Neural progenitor cell (in vitro differentiated cells): ENCODE measurements around the gene GLG1. TPM values are rescaled to one million over a fixed set of nuclear protein-coding genes. Genes with fewer than 3 reads are reported as not detected.

Experiments
- DNase-seq: peaks from one replicate; pipeline ENCODE4 v3.0.0-alpha.2; 2016; ENCODE audit warnings: low spot score
- H2AFZ ChIP-seq: fragments of 200-600 bp; sonication (generic); replicated peaks from 2 replicates; pipeline ENCODE4 v1.6.1; 2016; ENCODE audit warnings: antibody characterized with exemption
- H3F3A ChIP-seq: fragments of 200-600 bp; sonication (generic); 2 replicates; pipeline ENCODE4 v1.6.1; 2016; ENCODE audit warnings: antibody characterized with exemption, low read depth
- H3K27ac ChIP-seq: fragments of 200-600 bp; sonication (generic); 2 replicates; pipeline ENCODE4 v1.5.1; 2016; ENCODE audit warnings: mild to moderate bottlenecking
- H3K27me3 ChIP-seq: fragments of 200-600 bp; sonication (generic); 2 replicates; pipeline ENCODE4 v1.6.1; 2016; ENCODE audit warnings: mild to moderate bottlenecking, moderate library complexity
- H3K36me3 ChIP-seq: fragments of 200-600 bp; sonication (generic); 2 replicates; pipeline ENCODE4 v1.5.1; 2016
- H3K4me1 ChIP-seq: fragments of 200-600 bp; sonication (generic); 2 replicates; pipeline ENCODE4 v1.6.1; 2016; ENCODE audit warnings: mixed run types
- H3K4me2 ChIP-seq: fragments of 200-600 bp; sonication (generic); 2 replicates; pipeline ENCODE4 v1.6.1; 2016
- H3K4me3 ChIP-seq: fragments of 200-600 bp; sonication (generic); 2 replicates; pipeline ENCODE4 v1.5.1; 2016
- H3K79me2 ChIP-seq: fragments of 200-600 bp; sonication (generic); 2 replicates; pipeline ENCODE4 v1.6.1; 2016; ENCODE audit warnings: low read depth
- H3K9ac ChIP-seq: fragments of 200-600 bp; sonication (generic); 2 replicates; pipeline ENCODE4 v1.6.1; 2016
- H3K9me3 ChIP-seq: fragments of 200-600 bp; sonication (generic); 2 replicates; pipeline ENCODE4 v1.5.1; 2016; ENCODE audit warnings: low read depth
- H4K20me1 ChIP-seq: fragments of 200-600 bp; sonication (generic); 2 replicates; pipeline ENCODE4 v1.6.1; 2016; ENCODE audit warnings: low read depth
- H3K27ac Mint-ChIP-seq: 3 replicates; pipeline ENCODE4 v1.8.0; 2021; ENCODE audit warnings: mixed read lengths
- H3K27me3 Mint-ChIP-seq: 2 replicates; pipeline ENCODE4 v1.8.0; 2022; ENCODE audit warnings: low read depth, mild to moderate bottlenecking, inconsistent platforms, moderate library complexity, mixed read lengths; ENCODE audit not compliant: insufficient read depth
- H3K36me3 Mint-ChIP-seq: 3 replicates; pipeline ENCODE4 v1.8.0; 2021; ENCODE audit warnings: mixed read lengths
- H3K4me1 Mint-ChIP-seq: 3 replicates; pipeline ENCODE4 v1.8.0; 2021; ENCODE audit warnings: mixed read lengths
- H3K4me3 Mint-ChIP-seq: 3 replicates; pipeline ENCODE4 v1.8.0; 2021; ENCODE audit warnings: mild to moderate bottlenecking, moderate library complexity, mixed read lengths
- H3K9me3 Mint-ChIP-seq: 3 replicates; pipeline ENCODE4 v1.8.0; 2020; ENCODE audit warnings: mixed read lengths
- CTCF ChIP-seq: fragments of 200-600 bp; sonication (generic); IDR thresholded peaks from 2 replicates; pipeline ENCODE4 v1.5.1; 2017; ENCODE audit warnings: antibody characterized with exemption, mild to moderate bottlenecking
- EZH2 ChIP-seq: fragments of 200-600 bp; sonication (generic); IDR thresholded peaks from 2 replicates; pipeline ENCODE4 v1.6.1; 2017; ENCODE audit warnings: antibody characterized with exemption, mild to moderate bottlenecking, moderate library complexity
- EZH2phosphoT487 ChIP-seq: fragments of 200-600 bp; sonication (generic); IDR thresholded peaks from 2 replicates; pipeline ENCODE4 v1.6.1; 2017; ENCODE audit warnings: antibody characterized with exemption
- total RNA-seq: library from RNA; depleted of rRNA; stranded (reverse); fragments of >200 nt; gene quantifications from 2 replicates; pipeline ENCODE4 v1.2.3, GENCODE V29; 2015; ENCODE audit warnings: low replicate concordance

Gene GLG1
- total RNA-seq, 1 donor from 2014 or later = 117 TPM

- Histone ChIP-seq H3K4me2 (no peak overlapping the region), H3K27ac (no peak overlapping the region), H3K4me1 (no peaks in the 10 kb centered on the region), H3K36me3 (no peaks in the 10 kb centered on the region), H3K79me2 (peaks cover 98% of the 10 kb centered on the region), H3K4me3 (no peak overlapping the region), H2AFZ (no peak overlapping the region), H3K27me3 (no peaks in the 10 kb centered on the region), H3K9me3 (no peaks in the 10 kb centered on the region), H3K9ac (no peak overlapping the region), H4K20me1 (peaks cover 76% of the 10 kb centered on the region), H3F3A (no peaks in the 10 kb centered on the region)
- Mint-ChIP-seq H3K36me3 (peaks cover 3% of the 10 kb centered on the region), H3K4me1 (peaks cover 15% of the 10 kb centered on the region), H3K9me3 (no peaks in the 10 kb centered on the region), H3K27ac (no peak overlapping the region), H3K4me3 (no peak overlapping the region), H3K27me3 (no peaks in the 10 kb centered on the region)
- no peak for DNase-seq
- TF ChIP-seq EZH2 (no peak), EZH2phosphoT487 (no peak), CTCF (no peak)
Measured at GRCh38 chr16:74578433-74578832, 28.5 kb downstream of the GLG1 start.

- Histone ChIP-seq H3K4me2 (no peak overlapping the region), H3K79me2 (peaks cover 98% of the 10 kb centered on the region), H2AFZ (no peak overlapping the region), H3K4me3 (no peak overlapping the region), H3K27ac (no peak overlapping the region), H3K9ac (no peak overlapping the region), H3K4me1 (no peaks in the 10 kb centered on the region), H4K20me1 (peaks cover 81% of the 10 kb centered on the region), H3K9me3 (no peaks in the 10 kb centered on the region), H3K36me3 (no peaks in the 10 kb centered on the region), H3F3A (no peaks in the 10 kb centered on the region), H3K27me3 (no peaks in the 10 kb centered on the region)
- TF ChIP-seq EZH2 = no peak
- TF ChIP-seq EZH2phosphoT487 = no peak
- no peak for TF ChIP-seq CTCF
- H3K4me3 Mint-ChIP-seq = no peak overlapping the region
- no peak overlapping the region for H3K27ac Mint-ChIP-seq
- H3K4me1 Mint-ChIP-seq = peaks cover 17% of the 10 kb centered on the region
- H3K9me3 Mint-ChIP-seq = no peaks in the 10 kb centered on the region
- peaks cover 2% of the 10 kb centered on the region for H3K36me3 Mint-ChIP-seq
- no peak for DNase-seq
- H3K27me3 Mint-ChIP-seq = no peaks in the 10 kb centered on the region
Measured at GRCh38 chr16:74577882-74578366, 29.0 kb downstream of the GLG1 start.

- Mint-ChIP-seq H3K36me3 (no peaks in the 10 kb centered on the region), H3K27me3 (no peaks in the 10 kb centered on the region), H3K27ac (peak overlapping the region; percentile 78), H3K4me3 (no peak overlapping the region), H3K9me3 (peaks cover 2% of the 10 kb centered on the region), H3K4me1 (peaks cover 25% of the 10 kb centered on the region)
- no peak for DNase-seq
- H2AFZ ChIP-seq = no peak overlapping the region
- no peaks in the 10 kb centered on the region for H3F3A ChIP-seq
- H3K4me1 ChIP-seq = no peaks in the 10 kb centered on the region
- peak overlapping the region; percentile 7 for H3K27ac ChIP-seq
- no peaks in the 10 kb centered on the region for H3K27me3 ChIP-seq
- no peaks in the 10 kb centered on the region for H3K9me3 ChIP-seq
- H3K4me2 ChIP-seq = no peak overlapping the region
- peaks cover 98% of the 10 kb centered on the region for H3K79me2 ChIP-seq
- H3K4me3 ChIP-seq = no peak overlapping the region
- H4K20me1 ChIP-seq = peaks cover 91% of the 10 kb centered on the region
- H3K36me3 ChIP-seq = no peaks in the 10 kb centered on the region
- no peak for TF ChIP-seq EZH2
- no peak for TF ChIP-seq EZH2phosphoT487
- no peak for TF ChIP-seq CTCF
- H3K9ac ChIP-seq = no peak overlapping the region
Measured at GRCh38 chr16:74575807-74576643, 30.9 kb downstream of the GLG1 start.
